Measurements from ENCODE around the gene XKRX.

The XKRX gene

GRCh38 chrX:100928660-100929613 lies at the start of gene XKRX:
Gene XKRX (minus strand): TSS chrX:100928917. CDS start chrX:100928304, 613 bp downstream.
- DNase-seq (ENCODE audit: low spot score), result no peak

- DNase-seq (ENCODE audit: low spot score), result no peak
Observed at GRCh38 chrX:100976211-100976610, 47.5 kb upstream of the XKRX start.

GRCh38 chrX:100975212-100975611 lies 46.5 kb upstream of the XKRX start:
- DNase-seq (ENCODE audit: low spot score), result no peak

- DNase-seq (ENCODE audit: low spot score), result no peak
Observed at GRCh38 chrX:100973411-100973810, 44.7 kb upstream of the XKRX start.

- no peak for DNase-seq (ENCODE audit: low spot score)
Observed at GRCh38 chrX:100969936-100970335, 41.2 kb upstream of the XKRX start.

GRCh38 chrX:100969408-100969807 lies 40.7 kb upstream of the XKRX start, which contains the start of gene ARL13A:
Gene ARL13A (plus strand): TSS chrX:100969708. CDS start chrX:100973690, 3,982 bp downstream.
- DNase-seq (ENCODE audit: low spot score), result no peak

GRCh38 chrX:100964362-100964761 lies 35.6 kb upstream of the XKRX start:
- no peak for DNase-seq (ENCODE audit: low spot score)

- no peak for DNase-seq (ENCODE audit: low spot score)
Observed at GRCh38 chrX:100962811-100963210, 34.1 kb upstream of the XKRX start.

GRCh38 chrX:100948557-100948956 lies 19.8 kb upstream of the XKRX start:
- no peak for DNase-seq (ENCODE audit: low spot score)

GRCh38 chrX:100946299-100946927 lies 17.7 kb upstream of the XKRX start:
- no peak for DNase-seq (ENCODE audit: low spot score)

GRCh38 chrX:100944601-100945000 lies 15.9 kb upstream of the XKRX start:
- DNase-seq (ENCODE audit: low spot score), result no peak

GRCh38 chrX:100939333-100939732 lies 10.6 kb upstream of the XKRX start:
- DNase-seq (ENCODE audit: low spot score), result no peak

GRCh38 chrX:100935767-100936166 lies 7.0 kb upstream of the XKRX start:
- DNase-seq (ENCODE audit: low spot score), result no peak

GRCh38 chrX:100931925-100932285 lies 3.2 kb upstream of the XKRX start:
- DNase-seq (ENCODE audit: low spot score), result no peak

- DNase-seq (ENCODE audit: low spot score), result no peak
Observed at GRCh38 chrX:100931218-100931924, 2.7 kb upstream of the XKRX start.

GRCh38 chrX:100926453-100926852 lies 2.3 kb downstream of the XKRX start:
- no peak for DNase-seq (ENCODE audit: low spot score)

GRCh38 chrX:100924375-100924774 lies 4.3 kb downstream of the XKRX start:
- DNase-seq (ENCODE audit: low spot score), result no peak

GRCh38 chrX:100915562-100915961 lies 13.2 kb downstream of the XKRX start:
- DNase-seq (ENCODE audit: low spot score), result no peak

GRCh38 chrX:100913111-100913510 lies 15.6 kb downstream of the XKRX start:
- no peak for DNase-seq (ENCODE audit: low spot score)

- no peak for DNase-seq (ENCODE audit: low spot score)
Observed at GRCh38 chrX:100911731-100912130, 17.0 kb downstream of the XKRX start.

- no peak for DNase-seq (ENCODE audit: low spot score)
Observed at GRCh38 chrX:100905620-100906019, 23.1 kb downstream of the XKRX start.

GRCh38 chrX:100904433-100904832 lies 24.3 kb downstream of the XKRX start:
- no peak for DNase-seq (ENCODE audit: low spot score)

All from hematopoietic multipotent progenitor cell treated with erythropoietin and hydrocortisone succinate and interleukin-3 and kit ligand, for 17 days (in vitro differentiated cells).